ENCODE data around the gene PDZD2. TPM values are rescaled to one million over a fixed set of nuclear protein-coding genes. Genes with fewer than 3 reads are reported as not detected.

PDZD2 gene
- total RNA-seq, 3 donors from 2014 or later, result 1.8 to 10.1 (median 2.1) TPM

DNA sequence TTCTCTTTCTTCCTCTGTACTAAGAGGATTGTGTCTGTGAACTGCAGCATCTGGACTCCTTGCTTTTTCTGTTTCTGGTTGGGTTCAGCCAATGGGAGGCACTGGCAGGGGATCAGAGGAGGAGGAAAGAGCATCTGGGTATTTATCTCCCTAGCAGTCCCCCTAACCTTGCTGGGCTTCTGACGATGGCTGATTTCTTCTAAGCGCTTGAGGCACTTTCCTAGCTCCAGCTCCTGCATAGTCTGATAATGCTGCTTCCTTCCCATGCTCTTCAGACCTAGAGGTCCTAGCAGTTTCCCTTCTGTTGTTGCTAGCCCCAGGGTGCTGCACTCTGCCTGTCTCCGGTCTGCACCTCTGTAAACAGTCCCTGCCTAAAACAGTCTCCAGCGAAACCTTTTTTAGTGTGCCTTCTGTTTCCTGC lies 225.1 kb downstream of the PDZD2 start:
- Histone ChIP-seq H3K36me3 (ENCODE audit: low read depth) (no peaks in the 10 kb centered on the region), H3K4me3 (no peak overlapping the region), H3K4me1 (ENCODE audit: low read depth) (no peaks in the 10 kb centered on the region), H3K9me3 (peaks cover 14% of the 10 kb centered on the region)
- no peak for TF ChIP-seq CTCF (IDR thresholded peaks at IDR 0.05)
- ATAC-seq, result no peak
- intact Hi-C loops (cut with DNase I, micrococcal nuclease), result no loop called here
- no peak for DNase-seq

DNA sequence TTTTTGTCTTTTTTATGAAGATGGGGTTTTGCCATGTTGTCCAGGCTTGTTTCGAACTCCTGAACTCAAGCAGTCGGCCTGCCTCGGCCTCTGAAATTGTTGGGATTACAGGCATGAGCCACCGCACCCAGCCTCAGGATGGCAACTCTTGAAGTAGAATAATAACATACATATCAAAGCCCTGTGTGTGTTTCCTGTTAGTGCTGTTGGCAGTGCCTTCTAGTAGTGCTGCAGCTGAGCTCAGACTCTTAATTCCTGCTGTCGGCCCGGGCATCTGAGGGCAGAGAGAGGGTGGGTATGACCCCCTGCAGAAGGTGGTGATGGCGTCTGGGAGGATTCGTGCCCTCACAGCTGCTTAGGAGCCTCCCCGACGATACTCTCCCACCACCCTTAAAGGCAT lies 227.2 kb downstream of the PDZD2 start:
- H3K9me3 ChIP-seq, result no peaks in the 10 kb centered on the region
- H3K36me3 ChIP-seq (ENCODE audit: low read depth), result no peaks in the 10 kb centered on the region
- no peak overlapping the region for H3K4me3 ChIP-seq
- no peaks in the 10 kb centered on the region for H3K4me1 ChIP-seq (ENCODE audit: low read depth)
- ATAC-seq (no peak), DNase-seq (no peak)
- intact Hi-C loops (cut with DNase I, micrococcal nuclease), result no loop called here
- TF ChIP-seq CTCF (IDR thresholded peaks at IDR 0.05), result no peak

DNA sequence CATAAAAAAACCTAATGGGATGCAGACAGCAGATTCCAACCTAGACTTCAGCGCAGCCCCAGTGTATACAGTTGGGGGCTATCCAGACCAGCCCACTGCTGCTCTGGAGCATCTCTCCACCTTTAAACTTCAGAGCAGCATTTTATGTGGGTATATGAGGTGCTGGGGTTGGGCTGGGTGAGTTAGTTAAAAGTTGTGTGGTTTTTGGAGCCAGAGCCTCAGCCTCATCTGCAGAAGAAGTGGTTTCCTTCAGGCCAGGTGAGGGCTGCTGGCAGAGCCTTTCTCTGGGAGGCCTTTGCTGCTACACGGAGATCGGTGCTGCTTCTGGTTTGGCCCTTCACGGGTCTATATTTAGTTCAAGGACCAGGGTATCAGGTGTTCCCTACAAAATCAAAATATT lies 228.3 kb downstream of the PDZD2 start:
- H3K4me1 ChIP-seq (ENCODE audit: low read depth), result no peaks in the 10 kb centered on the region
- H3K4me3 ChIP-seq, result no peak overlapping the region
- ATAC-seq (no peak), DNase-seq (no peak)
- no peaks in the 10 kb centered on the region for H3K36me3 ChIP-seq (ENCODE audit: low read depth)
- intact Hi-C loops (cut with DNase I, micrococcal nuclease), result no loop called here
- no peak for TF ChIP-seq CTCF (IDR thresholded peaks at IDR 0.05)
- H3K9me3 ChIP-seq, result no peaks in the 10 kb centered on the region

DNA sequence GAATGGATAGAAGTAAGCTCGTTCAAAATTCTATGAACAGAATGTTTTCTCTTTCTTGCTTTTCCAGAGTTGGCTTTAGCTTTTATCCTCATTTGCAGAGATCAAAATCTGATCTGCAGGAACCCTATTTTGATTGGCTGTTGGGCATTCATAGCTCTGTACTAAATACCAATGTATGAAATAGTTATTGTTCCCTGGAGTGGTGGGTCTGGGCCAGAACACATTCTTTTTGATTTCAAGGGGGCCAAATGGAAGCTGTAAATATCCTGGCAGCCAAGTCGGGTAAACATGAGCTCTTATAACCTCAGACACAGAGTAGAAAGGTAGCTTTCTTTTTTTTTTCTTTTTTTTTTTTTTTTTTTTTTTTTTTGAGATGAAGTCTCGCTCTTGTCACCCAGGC lies 241.5 kb downstream of the PDZD2 start:
- TF ChIP-seq CTCF (IDR thresholded peaks at IDR 0.05), result no peak
- no peaks in the 10 kb centered on the region for H3K36me3 ChIP-seq (ENCODE audit: low read depth)
- DNase-seq (no peak), ATAC-seq (no peak)
- H3K9me3 ChIP-seq, result no peaks in the 10 kb centered on the region
- H3K4me1 ChIP-seq (ENCODE audit: low read depth), result no peaks in the 10 kb centered on the region
- intact Hi-C loops (cut with DNase I, micrococcal nuclease), result no loop called here
- no peak overlapping the region for H3K4me3 ChIP-seq

DNA sequence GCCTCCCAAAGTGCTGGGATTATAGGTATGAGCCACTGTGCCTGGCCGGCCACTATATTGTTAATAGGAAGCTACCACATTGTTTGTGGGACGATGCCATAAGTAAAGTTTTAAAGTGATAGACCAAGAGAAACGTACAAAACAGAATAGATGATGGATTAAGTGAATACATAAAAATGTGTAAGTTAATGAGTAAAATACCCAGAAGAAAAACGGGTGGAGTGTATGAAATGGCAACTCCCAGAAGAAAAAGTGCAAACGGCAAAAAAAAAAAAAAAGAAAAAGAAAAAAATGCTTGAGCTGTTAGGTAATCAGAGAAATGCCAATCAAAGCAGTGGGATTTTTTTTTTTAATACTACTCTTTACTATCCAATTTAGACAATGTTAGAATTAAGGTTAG lies 246.0 kb downstream of the PDZD2 start:
- no peak for TF ChIP-seq CTCF (IDR thresholded peaks at IDR 0.05)
- H3K4me3 ChIP-seq, result no peak overlapping the region
- intact Hi-C loops (cut with DNase I, micrococcal nuclease), result no loop called here

DNA sequence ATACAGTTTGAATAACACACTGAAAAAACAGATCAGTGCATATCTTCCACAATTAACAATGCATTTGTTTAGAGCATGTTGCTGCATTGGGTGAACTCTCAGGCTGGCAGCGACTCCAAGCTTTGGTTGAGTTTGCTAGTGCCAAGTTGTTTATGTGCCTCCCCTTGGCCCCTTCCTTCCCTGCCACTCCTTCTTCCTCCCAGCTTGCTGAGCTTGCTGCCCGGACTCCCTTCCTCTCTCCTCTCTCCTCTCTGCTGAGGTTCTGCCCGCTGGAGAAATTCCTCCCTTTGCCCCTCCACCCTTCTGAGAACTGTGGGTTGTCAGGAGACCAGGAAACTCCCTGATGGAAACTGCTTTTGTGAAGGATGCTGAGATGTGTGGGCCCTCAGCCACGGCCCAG lies 247.3 kb downstream of the PDZD2 start:
- no peaks in the 10 kb centered on the region for H3K36me3 ChIP-seq (ENCODE audit: low read depth)
- no peak overlapping the region for H3K4me3 ChIP-seq
- no peaks in the 10 kb centered on the region for H3K9me3 ChIP-seq
- DNase-seq, result no peak
- no peak for TF ChIP-seq CTCF (IDR thresholded peaks at IDR 0.05)
- H3K4me1 ChIP-seq (ENCODE audit: low read depth), result no peaks in the 10 kb centered on the region
- ATAC-seq, result no peak
- intact Hi-C loops (cut with DNase I, micrococcal nuclease), result no loop called here

More for the DNA sequence above, 246.0 kb downstream of the PDZD2 start:
- DNase-seq (no peak), ATAC-seq (no peak)
- no peaks in the 10 kb centered on the region for H3K9me3 ChIP-seq
- no peaks in the 10 kb centered on the region for H3K4me1 ChIP-seq (ENCODE audit: low read depth)
- no peaks in the 10 kb centered on the region for H3K36me3 ChIP-seq (ENCODE audit: low read depth)
